HPDE6-E6E7 (cell line): ENCODE data around the gene VPS26B.

ENCODE experiments used
- DNase-seq: peaks from one replicate; pipeline ENCODE4 v3.0.0; 2011; ENCODE audit warnings: missing footprints; ENCODE audit errors: extremely low spot score

VPS26B gene

DNA sequence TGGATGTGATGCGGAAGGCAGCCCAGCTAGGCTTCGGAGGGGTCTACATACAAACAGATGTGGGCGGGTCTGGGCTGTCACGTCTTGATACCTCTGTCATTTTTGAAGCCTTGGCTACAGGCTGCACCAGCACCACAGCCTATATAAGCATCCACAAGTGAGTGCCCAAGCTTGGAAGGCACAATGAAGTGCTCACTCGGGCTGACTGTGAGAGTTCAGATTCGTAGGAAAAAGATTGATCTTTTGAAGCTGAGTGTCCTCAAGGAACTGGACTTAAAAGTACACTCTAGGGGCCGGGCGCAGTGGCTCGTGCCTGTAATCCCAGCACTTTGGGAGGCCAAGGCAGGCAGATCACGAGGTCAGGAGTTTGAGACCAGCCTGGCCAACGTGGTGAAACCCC lies 32.6 kb downstream of the VPS26B start:
- DNase-seq = no peak

DNA sequence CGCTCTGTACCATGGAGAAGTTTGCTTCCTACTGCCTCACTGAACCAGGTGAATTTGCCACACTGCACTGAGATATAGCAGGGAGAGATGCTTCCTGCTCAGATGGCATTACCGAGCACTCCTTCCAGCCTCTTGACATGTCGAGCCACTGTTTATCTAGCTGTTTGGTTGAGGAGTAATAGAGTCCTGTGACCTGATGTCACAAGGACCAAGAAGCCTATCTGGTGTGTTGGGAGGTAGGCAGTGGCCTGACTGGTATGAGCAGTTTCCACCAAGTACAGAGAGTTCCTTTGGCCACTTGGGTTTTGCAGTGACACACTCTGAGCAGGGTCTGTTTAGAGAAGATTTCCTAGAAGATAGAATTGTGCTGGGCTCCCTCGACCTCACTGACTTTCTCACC lies 34.1 kb downstream of the VPS26B start:
- no peak for DNase-seq

DNA sequence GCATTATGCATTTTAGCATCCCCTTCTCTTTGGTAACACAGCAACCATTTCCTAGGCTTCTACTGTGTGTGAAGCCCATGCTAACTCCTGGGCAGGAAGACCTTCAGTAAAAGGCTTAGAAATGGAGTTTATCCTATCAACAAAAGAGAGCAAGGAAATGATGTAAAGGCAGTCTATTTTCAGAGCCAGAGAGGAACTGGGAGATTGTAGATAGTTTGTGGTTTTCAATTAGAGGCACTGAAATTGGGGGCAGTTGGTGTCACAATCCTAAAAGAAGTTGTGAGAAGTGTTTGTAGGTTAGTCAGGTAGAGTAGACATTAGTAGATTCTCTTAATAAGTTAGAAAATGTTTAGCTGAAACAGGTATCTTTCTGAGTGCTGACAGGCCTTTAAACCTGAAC lies 36.0 kb downstream of the VPS26B start:
- DNase-seq = no peak

DNA sequence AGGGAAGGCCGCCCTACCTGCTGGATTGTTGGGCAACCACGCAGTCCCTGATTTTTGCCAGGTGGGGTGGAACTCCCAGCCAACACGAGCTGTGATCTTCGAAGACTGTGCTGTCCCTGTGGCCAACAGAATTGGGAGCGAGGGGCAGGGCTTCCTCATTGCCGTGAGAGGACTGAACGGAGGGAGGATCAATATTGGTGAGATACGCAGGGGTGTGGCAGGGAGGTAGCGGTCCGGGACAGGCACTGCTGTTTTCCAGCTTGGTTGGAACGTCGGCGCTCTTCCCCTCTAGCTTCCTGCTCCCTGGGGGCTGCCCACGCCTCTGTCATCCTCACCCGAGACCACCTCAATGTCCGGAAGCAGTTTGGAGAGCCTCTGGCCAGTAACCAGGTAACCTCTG lies 36.5 kb downstream of the VPS26B start:
- no peak for DNase-seq

DNA sequence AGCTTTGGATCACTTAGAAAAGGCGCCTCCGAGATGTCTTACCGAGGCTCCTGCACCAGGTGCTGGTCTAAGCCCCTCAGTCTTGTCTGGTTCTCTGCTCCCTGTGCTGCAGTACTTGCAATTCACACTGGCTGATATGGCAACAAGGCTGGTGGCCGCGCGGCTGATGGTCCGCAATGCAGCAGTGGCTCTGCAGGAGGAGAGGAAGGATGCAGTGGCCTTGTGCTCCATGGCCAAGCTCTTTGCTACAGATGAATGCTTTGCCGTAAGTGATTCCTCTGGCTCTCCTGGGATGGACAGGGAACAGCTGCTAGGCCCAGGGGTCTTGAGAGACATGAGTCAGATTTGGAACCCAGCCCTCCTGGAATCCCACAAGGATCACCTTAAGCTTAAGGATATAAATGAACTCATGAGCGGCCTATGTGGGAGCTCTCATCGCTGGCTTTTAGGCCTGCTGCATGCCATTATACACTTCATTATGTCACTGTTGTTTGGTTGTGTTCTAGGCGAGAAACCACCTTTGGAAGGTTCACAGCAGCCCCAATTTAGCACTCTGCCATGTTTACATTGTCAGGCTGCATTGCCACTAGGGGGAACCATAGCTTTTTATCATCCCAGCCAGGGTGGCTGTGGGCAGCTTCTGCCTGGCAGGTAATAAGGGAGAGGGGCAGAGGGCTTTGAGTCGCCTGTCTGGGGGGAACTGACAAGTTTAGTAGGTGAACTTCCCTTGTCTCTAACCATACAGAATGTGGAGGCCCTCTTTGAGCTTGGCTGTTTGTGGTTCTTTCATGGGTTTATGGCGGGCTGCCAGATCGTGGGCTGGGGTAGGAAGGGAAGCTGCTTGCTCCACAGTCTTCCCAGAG lies 37.4 kb downstream of the VPS26B start:
- DNase-seq = peak; percentile 48

DNA sequence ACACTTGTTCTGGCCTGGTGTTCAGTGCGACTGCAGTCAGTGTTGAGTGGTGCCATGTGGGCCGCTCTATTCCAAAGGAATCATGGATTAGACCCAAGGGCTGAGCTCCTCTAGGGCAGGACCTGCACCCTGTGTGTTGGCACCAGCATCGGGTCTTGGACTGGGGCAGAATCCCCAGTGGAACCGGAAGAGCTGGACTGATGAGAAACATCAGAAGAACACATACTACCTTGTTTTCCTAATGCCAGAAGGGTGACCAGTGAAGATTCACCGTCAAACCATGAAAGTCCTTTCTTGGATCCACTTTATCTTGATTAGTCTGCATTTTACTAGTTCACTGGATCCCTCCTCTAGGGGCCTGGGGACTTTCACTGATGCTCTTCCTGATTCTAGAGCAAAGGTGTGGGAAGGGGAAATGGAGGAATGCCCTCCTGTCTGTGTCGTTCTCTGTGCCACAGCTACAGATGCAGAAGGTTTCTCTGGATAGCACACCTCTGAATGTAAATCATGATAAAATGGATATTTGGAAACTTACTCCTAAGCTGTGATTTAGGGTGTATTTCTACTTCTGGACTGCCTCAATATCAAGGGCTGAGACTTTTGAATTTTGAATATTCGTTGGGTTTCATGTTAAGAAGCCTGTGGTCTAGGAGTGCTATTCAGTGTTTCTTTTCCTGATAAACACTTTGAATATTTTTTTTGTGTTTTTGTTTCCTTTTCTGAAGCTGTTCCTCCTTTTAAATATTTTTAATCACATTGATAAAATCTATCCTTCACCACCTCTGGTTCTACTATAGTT lies 40.7 kb downstream of the VPS26B start:
- DNase-seq = no peak

DNA sequence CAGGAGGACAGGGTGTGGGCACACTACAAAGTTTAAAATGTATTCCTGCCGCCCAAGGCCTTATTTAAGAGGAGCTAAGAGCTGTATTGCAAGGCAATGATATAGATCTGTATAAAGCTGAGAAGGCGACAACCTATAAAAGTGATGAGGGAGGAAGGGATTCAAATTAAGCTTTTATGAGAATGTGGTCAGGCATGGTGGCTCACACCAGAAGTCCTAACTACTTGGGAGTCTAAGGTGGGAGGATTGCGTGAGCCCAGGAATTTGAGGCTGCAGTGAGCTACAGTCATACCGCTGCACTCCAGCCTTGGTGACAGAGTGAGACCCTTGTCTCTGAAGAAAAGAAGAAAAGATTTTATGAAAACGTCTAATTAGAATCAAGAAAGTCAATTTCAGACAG lies 42.0 kb downstream of the VPS26B start:
- DNase-seq = no peak

DNA sequence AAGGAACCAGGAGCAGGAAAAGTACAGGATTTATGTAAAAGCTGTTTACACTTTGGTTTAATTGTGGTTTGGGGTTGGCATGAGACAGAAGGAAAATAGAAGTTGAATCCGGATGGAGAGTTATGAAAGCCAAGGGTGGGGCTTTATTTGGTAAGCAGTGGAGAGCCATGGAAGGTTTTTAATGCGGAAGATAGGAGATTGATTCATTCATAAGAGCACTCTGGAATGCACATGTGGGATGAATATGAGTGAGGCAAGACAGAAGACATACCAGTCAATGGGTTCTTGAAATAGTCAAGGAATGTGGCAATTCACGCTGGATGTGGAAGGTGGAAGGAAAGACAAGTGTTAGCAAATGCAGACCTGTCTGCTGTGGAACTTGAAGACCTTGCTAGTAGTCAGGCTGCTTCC lies 42.4 kb downstream of the VPS26B start:
- DNase-seq = peak; percentile 64

DNA sequence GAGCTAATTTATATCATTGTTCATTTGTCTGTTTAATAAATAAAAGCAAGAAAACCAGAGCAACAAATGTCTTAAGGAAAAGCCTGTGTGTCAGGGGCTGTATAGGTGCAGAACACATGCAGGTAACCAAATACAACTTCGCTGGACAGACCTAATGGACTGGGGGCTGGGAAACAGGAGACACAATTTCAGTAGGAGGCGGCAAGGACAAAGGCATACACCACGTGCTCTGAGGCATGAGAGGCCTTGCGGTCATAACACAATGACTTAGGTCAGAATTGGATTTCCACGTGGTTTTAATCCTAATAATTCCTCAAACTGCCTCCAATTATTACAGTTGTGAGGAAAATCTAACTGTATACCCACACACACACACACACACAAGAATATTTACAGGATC lies 43.0 kb downstream of the VPS26B start:
- DNase-seq = no peak

DNA sequence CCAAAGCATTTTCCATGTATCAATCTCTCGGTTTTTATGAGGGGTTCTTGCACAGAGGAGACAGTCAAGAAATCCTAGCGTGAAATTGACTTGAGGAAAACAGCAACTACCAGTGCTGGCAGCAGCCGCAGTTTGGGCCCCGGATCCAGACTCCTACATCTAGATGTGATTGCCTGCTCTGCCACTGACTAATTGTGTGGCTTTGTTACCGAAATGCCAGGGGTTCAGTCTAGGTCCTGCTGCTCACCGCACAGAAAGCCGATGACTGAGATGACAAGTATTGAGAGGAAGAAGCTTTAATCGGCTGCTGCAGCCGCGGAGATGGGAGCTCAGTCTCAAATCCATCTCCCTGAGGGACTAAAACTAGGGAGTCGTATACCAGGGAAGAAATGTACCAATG lies 43.5 kb downstream of the VPS26B start:
- DNase-seq = no peak

DNA sequence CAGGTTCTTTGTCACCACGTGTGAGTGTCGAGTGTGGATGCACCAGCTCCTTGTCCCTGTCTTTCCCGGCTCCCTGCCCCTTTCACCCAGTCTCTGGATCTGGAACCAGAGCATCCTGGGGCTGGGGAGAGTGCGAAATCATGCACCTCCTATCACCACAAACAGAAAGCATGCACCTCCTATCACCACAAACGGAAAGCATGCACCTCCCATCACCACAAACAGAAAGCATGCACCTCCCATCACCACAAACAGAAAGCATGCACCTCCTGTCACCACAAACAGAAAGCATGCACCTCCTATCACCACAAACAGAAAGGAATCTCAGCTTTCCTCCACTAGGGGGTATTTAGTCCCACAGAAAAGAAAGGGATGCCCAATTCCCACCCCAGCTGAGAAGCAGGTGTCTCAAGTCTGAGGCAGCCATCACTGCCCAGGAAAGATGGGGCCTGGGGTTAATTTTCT lies 45.8 kb downstream of the VPS26B start:
- DNase-seq = peak; percentile 19

DNA sequence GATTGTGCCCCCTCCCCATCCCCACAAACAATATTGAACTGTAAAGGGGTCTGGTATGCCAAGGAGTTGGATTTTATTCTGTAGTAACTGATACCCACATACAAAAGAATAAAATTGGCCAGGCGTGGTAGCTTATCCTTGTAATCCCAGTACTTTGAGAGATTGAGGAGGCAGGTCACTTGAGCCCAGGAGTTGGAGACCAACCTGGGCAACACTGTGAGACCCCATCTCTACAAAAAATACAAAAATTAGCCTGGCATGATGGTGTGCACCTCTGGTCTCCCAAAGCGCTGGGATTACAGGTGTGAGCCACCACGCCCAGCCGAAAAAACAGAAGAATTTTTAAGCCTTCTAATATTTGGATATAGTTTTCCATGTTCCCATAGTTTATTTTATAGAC lies 47.5 kb downstream of the VPS26B start:
- DNase-seq = no peak

DNA sequence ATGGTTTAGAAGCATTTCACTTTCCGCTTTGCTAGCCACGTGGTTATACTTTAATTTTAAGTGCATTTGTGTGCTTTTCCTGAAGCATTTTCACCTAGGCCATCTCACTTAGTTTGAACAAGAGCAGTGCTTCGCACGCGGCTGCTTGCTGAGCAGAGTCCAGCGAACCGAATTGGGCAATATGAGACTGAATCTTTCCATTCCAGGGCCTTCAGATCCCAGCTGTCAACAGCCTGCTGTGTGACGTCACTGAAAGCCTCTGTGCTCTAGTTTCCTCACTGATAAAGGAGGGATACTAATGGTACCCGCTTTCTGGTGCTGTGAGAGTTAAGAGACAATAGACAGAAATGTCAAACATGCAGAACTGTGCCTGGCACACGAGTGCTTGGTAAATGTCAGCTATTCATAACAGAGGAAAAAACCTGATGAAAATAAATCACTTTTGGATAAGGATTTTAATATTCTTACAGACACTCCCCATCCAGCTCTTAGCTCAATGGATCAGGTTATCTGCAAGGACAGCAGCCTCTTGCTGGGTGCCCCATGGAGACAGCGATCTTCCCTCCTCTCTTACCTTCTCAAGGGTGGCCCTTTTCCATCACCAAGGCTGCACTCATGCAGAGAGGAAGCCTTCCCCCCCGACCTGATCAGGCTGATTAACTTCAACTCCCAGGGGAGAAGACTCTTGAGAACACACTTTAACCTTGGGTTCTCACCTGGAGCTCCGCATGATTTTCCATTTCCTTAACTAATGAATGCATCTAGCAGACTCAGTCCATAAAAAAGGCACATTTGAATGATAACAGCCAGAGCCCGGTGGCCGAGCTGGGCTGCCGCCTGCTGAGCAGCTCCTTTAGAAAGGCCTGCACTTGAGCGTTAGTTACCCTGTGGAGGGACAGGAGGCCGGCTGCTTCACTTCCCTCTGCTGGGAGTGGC lies 48.2 kb downstream of the VPS26B start:
- DNase-seq = no peak

DNA sequence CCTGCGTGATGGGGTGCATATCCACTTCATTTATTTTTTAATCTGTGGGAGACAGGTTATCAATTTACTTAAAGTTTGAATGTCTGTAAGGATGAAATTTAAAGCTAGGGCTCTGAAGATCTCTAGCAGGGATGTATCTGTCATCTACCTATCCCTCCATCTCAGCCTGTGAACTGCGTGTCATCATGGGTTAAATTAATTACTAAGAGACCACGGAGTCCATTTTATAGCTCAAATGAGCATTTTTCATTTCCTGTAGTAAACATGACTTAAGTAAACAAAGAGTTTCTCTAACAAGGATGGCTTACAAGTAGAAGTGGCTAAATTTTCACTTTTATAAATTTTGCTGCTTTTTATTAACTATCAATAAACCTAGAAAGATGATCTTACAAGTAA lies 48.8 kb downstream of the VPS26B start:
- DNase-seq = no peak

DNA sequence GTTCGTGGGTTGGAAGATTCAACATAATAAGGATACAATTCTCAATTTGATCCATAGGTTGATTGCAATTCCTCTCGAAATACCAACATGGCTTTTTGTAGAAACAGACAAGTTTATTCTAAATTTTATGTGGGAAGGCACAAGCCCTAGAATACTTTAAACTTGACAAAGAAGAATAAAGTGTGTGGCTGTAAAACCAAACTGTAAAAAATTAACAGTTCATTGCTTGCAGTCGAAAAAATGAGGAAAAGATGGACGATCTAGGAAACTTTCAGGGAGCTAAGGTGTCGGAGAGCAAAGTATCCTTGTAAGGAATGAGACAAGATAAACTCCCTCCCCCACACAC lies 50.7 kb downstream of the VPS26B start:
- no peak for DNase-seq

DNA sequence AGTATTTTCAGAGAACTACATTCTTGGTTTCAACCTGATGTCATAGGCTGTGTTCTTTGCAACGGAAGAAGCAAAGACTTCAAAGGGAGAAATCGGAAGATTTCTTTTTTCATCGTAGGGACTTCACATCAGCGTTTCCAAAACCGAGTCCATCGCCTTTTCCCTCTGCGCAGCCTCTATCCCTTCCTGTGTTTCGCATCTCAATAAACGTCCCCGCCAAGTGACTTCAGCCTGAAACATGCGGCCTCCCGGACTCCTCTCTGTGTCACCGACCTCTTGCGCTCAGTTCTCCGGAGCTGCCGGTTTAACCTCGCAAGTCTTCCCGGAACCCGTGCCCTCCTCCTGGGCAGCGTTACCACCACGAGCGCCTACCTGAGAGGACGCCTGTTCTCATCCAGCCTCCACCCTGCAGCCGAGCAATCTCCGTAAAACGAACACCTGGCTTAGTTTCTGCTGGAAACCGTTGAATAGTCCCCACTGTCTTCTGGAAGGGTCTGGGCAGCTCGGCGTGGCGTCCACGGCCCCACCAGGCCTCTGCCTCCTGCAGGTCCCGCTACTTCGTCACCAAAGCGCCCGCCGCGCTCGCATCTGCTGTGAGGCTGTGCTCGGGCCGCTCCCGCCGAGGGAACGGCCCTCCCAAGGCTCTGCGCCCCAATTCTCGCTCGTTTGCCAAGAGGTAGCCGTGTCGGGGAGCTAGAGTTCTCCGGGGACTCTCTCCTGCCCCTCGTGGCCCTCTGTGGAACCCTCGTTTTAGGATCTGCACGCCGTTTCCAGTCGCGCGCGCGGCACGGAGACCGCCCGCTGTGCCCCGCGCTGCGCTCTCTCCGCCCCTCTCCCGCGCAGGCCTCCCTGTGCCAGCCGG lies 51.3 kb downstream of the VPS26B start, which contains the start of gene GLB1L3:
Gene GLB1L3 (plus strand): TSS at position 846 of the 862 bp plus-strand sequence. CDS start 362 bp downstream, outside the sequence.
- DNase-seq = peak; percentile 38

DNA sequence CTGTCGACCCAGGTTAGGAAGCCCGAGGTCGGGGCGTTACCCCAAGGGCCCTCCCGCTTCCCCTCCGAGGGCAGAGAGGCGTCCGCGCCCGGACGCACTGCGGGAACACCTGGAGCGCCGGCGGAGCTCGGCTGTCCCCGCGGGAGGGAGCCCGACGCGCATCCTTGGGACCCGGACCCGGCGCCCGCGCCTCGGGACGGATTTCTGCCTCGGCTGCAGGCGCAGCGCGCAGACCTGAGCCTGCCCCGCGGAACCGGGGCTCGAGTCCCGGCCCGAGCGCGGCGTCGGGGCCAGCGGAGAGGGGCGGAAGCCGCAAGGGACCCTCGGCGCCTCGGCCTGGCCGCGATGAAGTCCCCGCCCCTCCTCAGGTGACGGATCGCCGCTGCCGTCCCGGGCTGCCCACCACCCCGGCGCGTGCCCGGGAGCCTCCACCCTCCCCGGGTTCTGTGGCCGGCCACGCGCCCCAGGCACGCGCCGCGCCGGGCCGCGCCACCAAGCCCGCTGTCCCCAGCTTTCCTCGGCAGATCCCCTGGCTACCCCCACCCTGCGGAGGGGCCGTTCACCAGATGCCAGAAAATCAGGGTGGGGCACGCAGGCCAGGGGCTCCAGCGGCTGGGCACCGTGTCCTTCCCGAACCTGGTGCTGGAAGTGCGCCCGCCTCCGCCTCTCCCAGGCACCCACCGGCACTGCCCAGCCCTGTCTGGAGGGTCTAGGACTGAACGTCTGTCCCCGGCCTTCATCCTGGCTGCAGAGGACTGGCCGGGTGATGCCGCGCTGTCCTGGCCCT lies 52.1 kb downstream of the VPS26B start:
- peak; percentile 10 for DNase-seq

DNA sequence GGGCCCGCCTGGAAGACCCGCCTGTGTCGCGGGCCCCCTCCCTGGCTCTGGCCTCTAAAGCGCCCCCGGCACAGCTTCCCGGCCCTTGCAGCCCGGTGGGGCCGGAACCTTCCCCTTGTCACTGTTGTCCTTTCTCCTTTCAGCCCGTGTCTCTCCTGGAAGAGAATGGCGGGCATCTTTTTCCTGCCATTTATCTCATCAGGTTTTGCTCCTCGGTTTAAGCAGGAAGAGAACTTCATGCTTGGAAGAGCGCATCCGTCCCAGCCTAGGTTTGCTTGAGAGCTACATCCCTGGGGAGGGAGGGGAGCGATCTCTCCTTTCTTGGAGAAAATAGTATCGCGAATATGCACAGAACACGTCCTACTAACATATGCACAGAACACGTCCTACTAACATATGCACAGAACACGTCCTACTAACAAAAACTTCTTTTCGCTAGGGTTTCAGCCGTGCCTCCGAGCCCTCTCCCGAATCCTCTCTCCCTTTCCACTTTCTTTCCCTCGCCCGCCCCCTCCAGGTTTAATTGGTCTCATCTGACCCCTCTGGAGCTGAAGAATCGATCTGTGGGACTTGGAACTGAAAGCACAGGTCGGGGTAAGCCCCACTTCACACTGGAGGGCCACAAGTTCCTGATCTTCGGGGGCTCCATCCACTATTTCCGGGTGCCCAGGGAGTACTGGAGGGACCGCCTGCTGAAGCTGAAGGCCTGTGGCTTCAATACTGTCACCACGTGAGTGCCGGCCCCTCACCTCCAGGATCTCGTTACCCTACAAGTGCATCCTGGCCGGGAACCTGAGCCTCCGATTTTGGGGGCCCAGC lies 52.9 kb downstream of the VPS26B start:
- DNase-seq = no peak

DNA sequence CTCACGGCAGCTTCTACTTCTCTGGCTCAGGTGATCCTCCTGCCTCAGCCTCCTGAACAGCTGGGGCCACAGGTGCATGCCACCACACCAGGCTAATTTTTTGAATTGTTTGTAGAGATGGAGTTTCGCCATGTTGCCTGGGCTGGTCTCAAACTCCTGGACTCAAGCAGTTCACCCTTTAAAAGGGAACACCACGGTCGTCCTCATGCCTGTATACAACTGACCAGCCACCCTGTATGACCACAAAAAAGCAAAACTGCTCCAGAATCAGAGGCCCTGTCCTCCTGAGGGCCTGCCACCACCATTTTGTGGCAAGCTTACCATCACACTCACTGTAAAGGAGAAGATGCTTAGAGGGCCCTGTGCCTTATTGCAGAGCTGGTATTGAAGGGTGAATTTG lies 53.9 kb downstream of the VPS26B start:
- DNase-seq = no peak
